ENCODE data around the gene CCDC71L. TPM values are rescaled to one million over a fixed set of nuclear protein-coding genes. Genes with fewer than 3 reads are reported as not detected.

Gene CCDC71L
- total RNA-seq, 4 donors from 2014 or later: 9.1 to 30.9 (median 18.8) TPM

- intact Hi-C loops (cut with DNase I; ENCODE audit: low total_unique reads): no loop called here
- Histone ChIP-seq H3K9me3 (no peaks in the 10 kb centered on the region), H3K27me3 (no peaks in the 10 kb centered on the region), H3K4me1 (no peaks in the 10 kb centered on the region), H3K36me3 (no peaks in the 10 kb centered on the region), H3K27ac (no peak overlapping the region), H3K4me3 (no peak overlapping the region)
- TF ChIP-seq, protein P1, sequence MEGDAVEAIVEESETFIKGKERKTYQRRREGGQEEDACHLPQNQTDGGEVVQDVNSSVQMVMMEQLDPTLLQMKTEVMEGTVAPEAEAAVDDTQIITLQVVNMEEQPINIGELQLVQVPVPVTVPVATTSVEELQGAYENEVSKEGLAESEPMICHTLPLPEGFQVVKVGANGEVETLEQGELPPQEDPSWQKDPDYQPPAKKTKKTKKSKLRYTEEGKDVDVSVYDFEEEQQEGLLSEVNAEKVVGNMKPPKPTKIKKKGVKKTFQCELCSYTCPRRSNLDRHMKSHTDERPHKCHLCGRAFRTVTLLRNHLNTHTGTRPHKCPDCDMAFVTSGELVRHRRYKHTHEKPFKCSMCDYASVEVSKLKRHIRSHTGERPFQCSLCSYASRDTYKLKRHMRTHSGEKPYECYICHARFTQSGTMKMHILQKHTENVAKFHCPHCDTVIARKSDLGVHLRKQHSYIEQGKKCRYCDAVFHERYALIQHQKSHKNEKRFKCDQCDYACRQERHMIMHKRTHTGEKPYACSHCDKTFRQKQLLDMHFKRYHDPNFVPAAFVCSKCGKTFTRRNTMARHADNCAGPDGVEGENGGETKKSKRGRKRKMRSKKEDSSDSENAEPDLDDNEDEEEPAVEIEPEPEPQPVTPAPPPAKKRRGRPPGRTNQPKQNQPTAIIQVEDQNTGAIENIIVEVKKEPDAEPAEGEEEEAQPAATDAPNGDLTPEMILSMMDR (IDR thresholded peaks at IDR 0.05): no peak
- no peak for TF ChIP-seq POLR2A (IDR thresholded peaks at IDR 0.05)
- no peak for DNase-seq
Measured at GRCh38 chr7:106643216-106644000, 17.6 kb downstream of the CCDC71L start.

- H3K4me1 ChIP-seq: no peaks in the 10 kb centered on the region
- H3K4me3 ChIP-seq: no peak overlapping the region
- TF ChIP-seq POLR2A (IDR thresholded peaks at IDR 0.05): no peak
- TF ChIP-seq, protein P1 (IDR thresholded peaks at IDR 0.05): no peak
- H3K9me3 ChIP-seq: no peaks in the 10 kb centered on the region
- no peak overlapping the region for H3K27ac ChIP-seq
- no peaks in the 10 kb centered on the region for H3K36me3 ChIP-seq
- DNase-seq: no peak
- intact Hi-C loops (cut with DNase I; ENCODE audit: low total_unique reads): no loop called here
- no peaks in the 10 kb centered on the region for H3K27me3 ChIP-seq
Measured at GRCh38 chr7:106641416-106641815, 19.5 kb downstream of the CCDC71L start.

- no peaks in the 10 kb centered on the region for H3K36me3 ChIP-seq
- TF ChIP-seq, protein P1 (IDR thresholded peaks at IDR 0.05): no peak
- TF ChIP-seq POLR2A (IDR thresholded peaks at IDR 0.05): no peak
- no peak overlapping the region for H3K4me3 ChIP-seq
- intact Hi-C loops (cut with DNase I; ENCODE audit: low total_unique reads): no loop called here
- H3K27me3 ChIP-seq: no peaks in the 10 kb centered on the region
- H3K4me1 ChIP-seq: no peaks in the 10 kb centered on the region
- no peak for DNase-seq
- H3K27ac ChIP-seq: no peak overlapping the region
- no peaks in the 10 kb centered on the region for H3K9me3 ChIP-seq
Measured at GRCh38 chr7:106640368-106641141, 20.4 kb downstream of the CCDC71L start.

GRCh38 chr7:106639476-106640334, 21.3 kb downstream of the CCDC71L start:
- intact Hi-C loops (cut with DNase I; ENCODE audit: low total_unique reads): no loop called here
- H3K36me3 ChIP-seq: no peaks in the 10 kb centered on the region

More at GRCh38 chr7:106639476-106640334, 21.3 kb downstream of the CCDC71L start:
- Histone ChIP-seq H3K27me3 (no peaks in the 10 kb centered on the region), H3K9me3 (no peaks in the 10 kb centered on the region), H3K27ac (no peak overlapping the region), H3K4me1 (no peaks in the 10 kb centered on the region), H3K4me3 (no peak overlapping the region)
- TF ChIP-seq POLR2A (IDR thresholded peaks at IDR 0.05): no peak
- TF ChIP-seq, protein P1 (IDR thresholded peaks at IDR 0.05): no peak
- DNase-seq: no peak
